Ectodermal cell (in vitro differentiated cells): ENCODE results near the gene GNPTG.
A peak's percentile ranks its signal among the peaks of the same experiment; 100 is the strongest.

Experiments
- H3K27ac ChIP-seq: 2 replicates; pipeline ENCODE4 v1.7.0; 2013; ENCODE audit warnings: mild to moderate bottlenecking, low read depth, low read length; ENCODE audit not compliant: insufficient read depth, poor library complexity, severe bottlenecking
- H3K27me3 ChIP-seq: 2 replicates; pipeline ENCODE4 v1.7.0; 2013; ENCODE audit warnings: mild to moderate bottlenecking, low read length; ENCODE audit not compliant: insufficient read depth, control insufficient read depth, poor library complexity, severe bottlenecking
- H3K36me3 ChIP-seq: one replicate; pipeline ENCODE4 v1.7.0; 2013; ENCODE audit warnings: low read length; ENCODE audit not compliant: control insufficient read depth, insufficient read depth
- H3K4me1 ChIP-seq: one replicate; pipeline ENCODE4 v1.7.0; 2013; ENCODE audit warnings: low read length; ENCODE audit not compliant: control insufficient read depth, insufficient read depth
- H3K4me3 ChIP-seq: 2 replicates; pipeline ENCODE4 v1.7.0; 2013; ENCODE audit warnings: low read depth, low read length, control low read depth; ENCODE audit not compliant: insufficient read depth
- H3K9me3 ChIP-seq: 2 replicates; pipeline ENCODE4 v1.7.0; 2013; ENCODE audit warnings: mild to moderate bottlenecking, low read length, moderate library complexity; ENCODE audit not compliant: control insufficient read depth
- WGBS, 2 experiments: methylation state at CpG; one replicate each; pipeline ENCODE4 v1.1.7; 2013; ENCODE audit warnings: missing lambda C conversion rate in 2 of 2; 5-methylcytosine and 5-hydroxymethylcytosine counted together

Gene GNPTG

DNA sequence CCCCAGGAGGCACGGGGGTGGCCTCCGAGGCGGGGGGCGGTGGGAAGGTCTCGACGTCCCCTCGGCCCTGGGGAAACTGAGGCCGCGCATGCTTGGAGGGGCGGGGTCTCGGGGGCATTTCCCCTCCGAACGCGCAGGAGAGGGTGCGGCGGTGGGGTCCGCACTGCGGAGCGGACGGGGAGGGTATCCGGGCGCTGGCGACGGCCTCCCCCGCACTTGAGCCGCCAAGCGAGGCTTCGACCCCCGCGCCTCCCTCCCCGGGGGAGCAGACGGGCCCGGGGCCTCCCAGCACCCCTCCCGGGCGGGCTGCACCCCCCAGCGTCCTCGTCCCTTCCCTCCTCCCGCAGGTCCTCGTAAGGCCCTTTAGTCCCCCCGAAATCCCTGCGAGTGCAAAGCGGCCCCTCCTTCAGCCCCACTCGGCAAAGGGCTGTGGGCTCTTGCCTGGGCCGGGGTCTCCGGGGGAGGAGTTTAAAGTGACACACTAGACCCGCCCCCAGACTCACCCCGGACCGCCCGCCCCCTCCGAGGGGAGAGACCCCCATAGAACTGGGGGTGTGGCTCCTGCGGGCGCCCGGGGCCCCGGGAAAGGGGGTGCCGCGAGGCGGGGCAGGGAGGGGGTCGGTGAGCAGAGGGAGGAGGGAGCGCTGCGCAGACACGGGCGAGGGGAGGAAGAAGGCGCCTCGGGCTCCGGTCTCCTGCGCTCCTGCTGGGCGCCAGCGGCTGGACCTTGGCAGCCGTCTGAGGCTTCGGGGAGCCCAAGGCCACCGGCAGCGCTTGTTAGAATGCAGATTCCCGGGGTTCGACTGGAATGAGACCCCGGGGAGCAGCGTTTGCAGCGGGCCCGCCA, 17.7 kb upstream of the GNPTG start:
- WGBS, 2 experiments = 6% methylated on average over 78 of the region's 78 CpGs

GRCh38 chr16:1334739-1335138, 17.0 kb upstream of the GNPTG start:
- WGBS, 2 experiments = 31 to 38% methylated on average over 9 of the region's 9 CpGs
- Histone ChIP-seq H3K4me1 (peaks cover 40% of the 10 kb centered on the region), H3K4me3 (no peak overlapping the region), H3K36me3 (no peaks in the 10 kb centered on the region), H3K27ac (no peak overlapping the region), H3K9me3 (no peaks in the 10 kb centered on the region), H3K27me3 (peaks cover 82% of the 10 kb centered on the region)

More for the DNA sequence above, 17.7 kb upstream of the GNPTG start:
- no peaks in the 10 kb centered on the region for H3K36me3 ChIP-seq
- H3K4me3 ChIP-seq = peak overlapping the region; percentile 7
- no peak overlapping the region for H3K27ac ChIP-seq
- H3K4me1 ChIP-seq = peaks cover 40% of the 10 kb centered on the region
- peaks cover 78% of the 10 kb centered on the region for H3K27me3 ChIP-seq
- no peaks in the 10 kb centered on the region for H3K9me3 ChIP-seq

- peaks cover 40% of the 10 kb centered on the region for H3K4me1 ChIP-seq
- H3K9me3 ChIP-seq = no peaks in the 10 kb centered on the region
- WGBS, 2 experiments = 68 to 71% methylated on average over 14 to 16 of the region's 16 CpGs
- H3K27me3 ChIP-seq = peaks cover 86% of the 10 kb centered on the region
- H3K4me3 ChIP-seq = no peak overlapping the region
- H3K27ac ChIP-seq = no peak overlapping the region
- H3K36me3 ChIP-seq = no peaks in the 10 kb centered on the region
Measured at GRCh38 chr16:1335211-1335971, 16.3 kb upstream of the GNPTG start.

DNA sequence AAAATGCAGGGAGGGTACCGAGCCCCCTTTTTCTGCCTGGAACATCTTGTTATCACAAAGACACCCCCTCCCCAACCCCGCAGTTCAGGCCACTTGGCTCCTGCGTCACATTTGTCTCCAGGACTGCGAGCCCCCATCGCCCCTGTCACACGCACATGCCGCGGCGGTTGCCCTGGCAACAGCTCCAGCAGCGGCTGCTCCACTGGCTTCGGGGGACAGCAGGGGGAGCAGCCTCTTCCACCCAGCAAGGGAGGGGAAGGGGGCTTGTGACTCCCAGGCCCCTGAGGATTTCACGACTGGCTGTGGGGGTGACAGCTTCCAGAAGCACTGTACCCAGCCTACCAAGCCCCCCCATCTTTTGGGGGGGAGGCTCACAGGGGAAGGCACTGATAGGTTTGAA, 15.7 kb upstream of the GNPTG start:
- H3K36me3 ChIP-seq = no peaks in the 10 kb centered on the region
- H3K27me3 ChIP-seq = peaks cover 85% of the 10 kb centered on the region
- 11 to 14% methylated on average over 12 of the region's 12 CpGs for WGBS, 2 experiments
- H3K4me3 ChIP-seq = no peak overlapping the region
- no peak overlapping the region for H3K27ac ChIP-seq
- no peaks in the 10 kb centered on the region for H3K9me3 ChIP-seq
- H3K4me1 ChIP-seq = peaks cover 40% of the 10 kb centered on the region

DNA sequence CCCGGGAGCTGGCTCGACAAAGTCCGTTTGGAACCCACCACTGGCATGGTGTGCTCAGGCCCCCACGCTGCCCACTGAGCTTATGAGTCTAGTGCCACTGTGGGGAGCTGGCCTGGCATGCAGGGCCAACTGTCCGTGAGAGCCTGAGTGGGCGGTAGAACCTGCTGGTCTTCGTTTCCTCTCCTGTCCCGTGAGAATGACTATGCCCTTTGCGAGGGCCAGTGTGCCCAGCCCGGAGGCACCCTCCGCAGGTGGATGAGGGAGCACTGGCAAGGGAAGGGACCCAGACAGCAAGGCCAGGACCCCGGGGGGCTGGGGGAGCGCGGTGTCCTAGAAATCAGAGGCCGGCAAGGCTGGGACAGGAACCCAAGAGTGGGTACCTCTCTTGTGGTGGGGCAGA, 15.1 kb upstream of the GNPTG start:
- Histone ChIP-seq H3K9me3 (no peaks in the 10 kb centered on the region), H3K4me3 (no peak overlapping the region), H3K27me3 (peaks cover 84% of the 10 kb centered on the region), H3K4me1 (peaks cover 38% of the 10 kb centered on the region), H3K36me3 (no peaks in the 10 kb centered on the region), H3K27ac (no peak overlapping the region)
- WGBS, 2 experiments = 77% methylated on average over 15 of the region's 15 CpGs

DNA sequence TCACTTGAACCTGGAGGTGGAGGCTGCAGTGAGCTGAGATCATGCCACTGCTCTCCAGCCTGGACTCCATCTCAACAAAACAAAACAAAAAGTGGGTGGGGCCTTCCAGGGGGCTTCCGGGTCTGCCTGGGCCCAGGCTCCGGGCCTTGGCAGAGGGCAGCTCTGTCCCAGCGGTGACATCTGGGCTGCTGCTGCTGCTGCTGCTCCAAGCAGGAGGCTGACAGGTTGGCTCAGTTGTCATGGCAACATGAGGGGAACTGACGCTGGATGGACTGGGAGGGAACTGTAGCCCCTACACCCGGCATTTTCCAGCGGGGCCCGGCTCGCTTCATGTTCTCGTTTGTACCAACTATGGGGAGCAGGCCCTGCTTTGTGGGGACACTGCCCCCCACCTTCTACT, 14.2 kb upstream of the GNPTG start:
- no peaks in the 10 kb centered on the region for H3K36me3 ChIP-seq
- H3K4me3 ChIP-seq = no peak overlapping the region
- no peaks in the 10 kb centered on the region for H3K9me3 ChIP-seq
- 65% methylated on average over 9 of the region's 9 CpGs for WGBS, 2 experiments
- H3K4me1 ChIP-seq = peaks cover 30% of the 10 kb centered on the region
- no peak overlapping the region for H3K27ac ChIP-seq
- peaks cover 84% of the 10 kb centered on the region for H3K27me3 ChIP-seq

- 51 to 55% methylated on average over 27 to 30 of the region's 30 CpGs for WGBS, 2 experiments
- Histone ChIP-seq H3K4me1 (peaks cover 33% of the 10 kb centered on the region), H3K27ac (no peak overlapping the region)
Measured at GRCh38 chr16:1338119-1338730, 13.5 kb upstream of the GNPTG start.

GRCh38 chr16:1338855-1339675, 12.7 kb upstream of the GNPTG start:
- no peak overlapping the region for H3K4me3 ChIP-seq
- H3K4me1 ChIP-seq = peaks cover 33% of the 10 kb centered on the region
- no peaks in the 10 kb centered on the region for H3K36me3 ChIP-seq
- 65 to 69% methylated on average over 31 of the region's 31 CpGs for WGBS, 2 experiments
- H3K9me3 ChIP-seq = no peaks in the 10 kb centered on the region
- peaks cover 82% of the 10 kb centered on the region for H3K27me3 ChIP-seq
- H3K27ac ChIP-seq = no peak overlapping the region

More at GRCh38 chr16:1338119-1338730, 13.5 kb upstream of the GNPTG start:
- Histone ChIP-seq H3K27me3 (peaks cover 82% of the 10 kb centered on the region), H3K4me3 (no peak overlapping the region), H3K9me3 (no peaks in the 10 kb centered on the region), H3K36me3 (no peaks in the 10 kb centered on the region)

- Histone ChIP-seq H3K27me3 (peaks cover 74% of the 10 kb centered on the region), H3K36me3 (no peaks in the 10 kb centered on the region), H3K4me3 (no peak overlapping the region), H3K4me1 (peaks cover 17% of the 10 kb centered on the region), H3K9me3 (no peaks in the 10 kb centered on the region), H3K27ac (no peak overlapping the region)
- WGBS, 2 experiments = 89% methylated on average over 36 of the region's 36 CpGs
Measured at GRCh38 chr16:1340730-1341494, 10.8 kb upstream of the GNPTG start.
